Fibroblast of the aortic adventitia (primary cell): ENCODE data around the gene SLC25A5. TPM values are rescaled to one million over a fixed set of nuclear protein-coding genes. Genes with fewer than 3 reads are reported as not detected.
"Not testable (repeated sequence)": the region's sequence is repeated elsewhere in the genome, so short reads cannot be mapped to it uniquely, and the experiment has no call there.

Source experiments
- DNase-seq: peaks from one replicate; pipeline ENCODE4 v3.0.0-alpha.2; 2010; ENCODE audit warnings: low read depth
- H3K4me3 ChIP-seq: 2 replicates; pipeline ENCODE4 v1.5.1; 2011; ENCODE audit warnings: low read depth, mild to moderate bottlenecking, control low read depth, low read length, moderate library complexity
- total RNA-seq: library from RNA; depleted of rRNA; stranded (reverse); fragments of >200 nt; gene quantifications from 2 replicates; pipeline ENCODE4 v1.2.3, GENCODE V29; 2012; ENCODE audit warnings: low replicate concordance
- TF ChIP-seq, protein P1 (sequence below): IDR thresholded peaks from 2 replicates; pipeline ENCODE4 v1.5.1; 2011; ENCODE audit warnings: mild to moderate bottlenecking, low read length, control low read depth, inconsistent platforms; ENCODE audit not compliant: insufficient read depth

The SLC25A5 gene
- total RNA-seq, 1 donor, result 188 TPM

DNA sequence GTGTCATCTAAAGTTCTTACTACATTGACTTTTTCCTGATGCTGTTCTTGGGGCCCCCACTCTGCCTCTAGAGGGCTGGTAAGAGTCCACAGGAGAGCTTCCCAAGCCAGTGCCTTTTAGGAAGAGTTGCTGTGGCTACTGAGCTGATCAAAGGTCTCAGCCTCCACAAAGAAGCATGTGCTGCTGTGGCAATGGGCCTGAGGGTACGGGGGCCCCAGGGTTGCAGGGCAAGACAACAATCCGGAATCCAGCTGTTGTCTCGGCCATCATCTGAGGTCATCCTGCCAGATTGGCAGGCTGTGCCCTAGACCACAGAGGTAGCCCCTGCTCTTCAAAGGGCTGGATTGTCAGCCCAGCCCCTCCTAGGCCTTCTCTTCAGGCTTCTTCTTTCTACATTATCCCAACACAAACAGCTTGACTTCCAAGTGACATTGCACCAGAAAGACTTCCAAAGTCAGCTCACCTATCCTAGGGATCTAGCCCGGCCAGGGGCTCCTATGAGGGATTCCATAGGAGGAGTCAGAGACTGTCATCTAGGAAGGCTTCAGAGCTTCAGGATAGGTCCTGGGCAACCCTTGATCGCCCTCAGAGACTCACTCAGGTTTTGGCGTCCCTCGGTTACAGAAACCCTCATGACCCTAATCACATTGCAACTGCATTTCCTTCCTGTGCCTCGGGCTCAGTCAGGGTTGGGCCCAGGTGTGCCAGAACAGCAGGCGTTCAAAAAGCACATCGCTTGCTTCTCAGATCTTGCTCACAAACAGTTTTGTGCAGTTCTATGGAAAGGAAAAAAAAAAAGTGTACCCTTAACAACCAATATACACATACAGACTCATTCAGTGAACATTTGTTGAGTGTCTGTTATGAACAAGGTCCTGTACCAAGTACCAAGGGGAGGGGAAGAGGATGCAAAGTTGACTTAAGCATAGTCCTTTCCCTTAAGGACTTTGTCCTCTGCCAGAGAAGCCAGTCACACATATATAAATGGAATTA lies 27.8 kb downstream of the SLC25A5 start:
- no peak for DNase-seq
- no peak overlapping the region for H3K4me3 ChIP-seq
- TF ChIP-seq, protein P1, sequence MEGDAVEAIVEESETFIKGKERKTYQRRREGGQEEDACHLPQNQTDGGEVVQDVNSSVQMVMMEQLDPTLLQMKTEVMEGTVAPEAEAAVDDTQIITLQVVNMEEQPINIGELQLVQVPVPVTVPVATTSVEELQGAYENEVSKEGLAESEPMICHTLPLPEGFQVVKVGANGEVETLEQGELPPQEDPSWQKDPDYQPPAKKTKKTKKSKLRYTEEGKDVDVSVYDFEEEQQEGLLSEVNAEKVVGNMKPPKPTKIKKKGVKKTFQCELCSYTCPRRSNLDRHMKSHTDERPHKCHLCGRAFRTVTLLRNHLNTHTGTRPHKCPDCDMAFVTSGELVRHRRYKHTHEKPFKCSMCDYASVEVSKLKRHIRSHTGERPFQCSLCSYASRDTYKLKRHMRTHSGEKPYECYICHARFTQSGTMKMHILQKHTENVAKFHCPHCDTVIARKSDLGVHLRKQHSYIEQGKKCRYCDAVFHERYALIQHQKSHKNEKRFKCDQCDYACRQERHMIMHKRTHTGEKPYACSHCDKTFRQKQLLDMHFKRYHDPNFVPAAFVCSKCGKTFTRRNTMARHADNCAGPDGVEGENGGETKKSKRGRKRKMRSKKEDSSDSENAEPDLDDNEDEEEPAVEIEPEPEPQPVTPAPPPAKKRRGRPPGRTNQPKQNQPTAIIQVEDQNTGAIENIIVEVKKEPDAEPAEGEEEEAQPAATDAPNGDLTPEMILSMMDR, result no peak

DNA sequence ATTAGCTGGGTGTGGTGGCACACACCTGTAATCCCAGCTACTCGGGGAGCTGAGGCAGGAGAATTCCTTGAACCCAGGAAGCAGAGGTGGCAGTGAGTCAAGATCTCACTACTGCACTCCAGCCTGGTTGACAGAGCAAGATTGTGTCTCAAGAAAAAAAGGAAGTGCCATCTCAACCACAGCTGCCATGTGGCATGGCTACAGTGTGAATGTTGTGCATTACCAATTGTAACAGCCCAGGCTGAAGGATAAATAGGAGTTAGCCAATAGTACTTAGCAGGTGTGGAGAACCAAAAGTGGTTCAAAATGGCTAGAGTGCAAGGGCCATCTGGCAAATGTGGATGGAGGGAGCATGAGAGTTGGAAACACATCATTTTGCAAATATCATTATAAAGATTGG lies 28.9 kb downstream of the SLC25A5 start:
- TF ChIP-seq, protein P1, result no peak
- DNase-seq, result no peak
- H3K4me3 ChIP-seq, result no peak overlapping the region

DNA sequence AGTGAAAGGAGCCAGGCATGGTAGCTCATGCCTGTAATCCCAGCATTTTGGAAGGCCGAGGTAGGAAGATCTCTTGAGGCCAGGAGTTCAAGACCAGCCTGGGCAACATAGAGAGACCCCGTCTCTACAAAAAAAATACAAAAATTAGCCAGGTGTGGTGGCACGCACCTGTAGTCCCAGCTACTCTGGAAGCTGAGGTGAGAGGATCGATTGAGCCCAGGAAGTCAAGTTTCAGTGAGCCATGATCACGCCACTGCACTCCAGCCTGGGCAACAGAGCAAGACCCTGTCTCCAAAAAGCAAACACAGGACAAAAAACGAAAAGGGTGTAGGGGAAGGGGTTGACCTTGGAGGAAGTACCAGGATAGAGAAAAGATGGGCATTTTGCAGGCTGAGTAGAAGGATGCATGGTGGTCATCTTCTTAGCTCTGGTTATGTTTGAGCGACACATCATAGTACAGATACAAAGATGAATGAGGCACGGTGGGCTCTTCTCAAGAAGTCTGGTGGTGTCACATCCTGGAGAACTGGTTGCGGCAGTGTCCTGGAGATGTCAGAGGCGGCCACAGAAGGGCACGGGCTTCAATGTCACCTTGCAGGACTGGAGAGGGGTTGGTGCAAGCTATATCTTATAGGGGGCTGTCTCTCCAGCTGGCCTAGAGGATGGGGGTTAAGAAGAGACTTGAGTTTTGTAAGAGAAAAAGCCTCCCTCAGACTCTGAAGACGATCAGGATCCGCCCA lies 32.0 kb downstream of the SLC25A5 start:
- no peak for DNase-seq
- TF ChIP-seq, protein P1, result no peak
- H3K4me3 ChIP-seq, result no peak overlapping the region

DNA sequence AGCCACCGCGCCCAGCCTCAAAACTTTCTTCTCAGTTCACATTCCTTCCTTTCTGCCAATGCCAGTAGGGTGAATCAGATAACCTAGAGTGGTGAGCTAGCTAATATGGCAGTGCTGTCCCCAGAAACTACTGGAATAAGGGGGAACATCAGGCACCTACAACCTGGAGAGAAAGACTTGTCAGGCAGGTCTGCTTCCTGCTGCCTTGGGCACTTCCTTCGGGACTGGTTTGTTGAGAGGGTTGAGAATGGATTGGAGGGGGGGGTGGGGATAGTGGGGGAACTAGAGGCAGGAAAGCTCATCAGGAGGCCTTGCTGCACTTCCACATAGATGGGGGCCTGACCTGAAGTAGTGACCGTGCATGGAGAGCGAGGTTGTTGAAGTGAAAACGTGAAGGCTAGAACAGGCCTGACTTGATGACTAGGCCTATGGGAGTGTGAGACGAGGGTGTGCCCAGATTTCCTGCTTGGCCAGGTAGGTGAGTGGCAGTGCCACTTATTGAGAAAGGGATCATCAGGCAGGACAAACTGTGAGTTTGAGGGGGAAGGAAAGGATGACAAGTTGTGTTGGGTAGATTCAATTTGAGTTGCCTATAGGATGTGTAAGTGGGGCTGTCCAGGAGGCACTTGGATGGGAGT lies 33.4 kb downstream of the SLC25A5 start:
- H3K4me3 ChIP-seq, result no peak overlapping the region
- DNase-seq, result no peak
- TF ChIP-seq, protein P1, result no peak

GRCh38 chrX:119502727-119503483 lies 34.7 kb downstream of the SLC25A5 start:
- no peak overlapping the region for H3K4me3 ChIP-seq
- TF ChIP-seq, protein P1, result no peak
- DNase-seq, result peak; percentile 45

- peak; percentile 90 for DNase-seq
- TF ChIP-seq, protein P1, result no peak
Observed at GRCh38 chrX:119503484-119503861, 35.2 kb downstream of the SLC25A5 start.

GRCh38 chrX:119505145-119505544 lies 36.9 kb downstream of the SLC25A5 start:
- not testable (repeated sequence) for DNase-seq, H3K4me3 ChIP-seq

More at GRCh38 chrX:119503484-119503861, 35.2 kb downstream of the SLC25A5 start:
- no peak overlapping the region for H3K4me3 ChIP-seq
